A673 (cell line): ENCODE results near the gene NUP93. TPM values are rescaled to one million over a fixed set of nuclear protein-coding genes. Genes with fewer than 3 reads are reported as not detected.

Source experiments
- BruUV-seq: library from RNA; stranded (reverse); fragments of 400-500 nt; replicated peaks from 2 replicates; lab custom pipeline; 2021; lab: Mats Ljungman, UMichigan
- CTCF ChIA-PET: fragments of 300-600 bp; sonication (Branson Sonifier 250); formaldehyde crosslinking; loops from one replicate; lab custom pipeline; 2022; ENCODE audit warnings: antibody characterized with exemption; lab: Charles Lee
- POLR2A ChIA-PET: fragments of 300-600 bp; sonication (Branson Sonifier 250); formaldehyde crosslinking; loops from one replicate; lab custom pipeline; 2022; ENCODE audit warnings: antibody characterized with exemption; ENCODE audit not compliant: low non-redundant PET; lab: Charles Lee
- DNase-seq: peaks from one replicate; pipeline ENCODE4 v3.0.0-alpha.2; 2015; ENCODE audit warnings: low spot score
- H3K27ac ChIP-seq: fragments of 200-600 bp; sonication (generic); 2 replicates; pipeline ENCODE4 v1.5.1; 2016; ENCODE audit warnings: mixed run types, low read depth, mild to moderate bottlenecking, mixed read lengths, antibody characterized with exemption, low read length; ENCODE audit not compliant: poor library complexity, severe bottlenecking
- H3K27me3 ChIP-seq: fragments of 200-600 bp; sonication (generic); replicated peaks from 2 replicates; pipeline ENCODE4 v1.6.1; 2017; ENCODE audit warnings: mixed run types, low read depth, mild to moderate bottlenecking, mixed read lengths, antibody characterized with exemption, low read length; ENCODE audit not compliant: insufficient read depth, poor library complexity
- H3K36me3 ChIP-seq: fragments of 200-600 bp; sonication (generic); 2 replicates; pipeline ENCODE4 v1.6.1; 2016; ENCODE audit warnings: mixed run types, mild to moderate bottlenecking, mixed read lengths, antibody characterized with exemption, low read length; ENCODE audit not compliant: insufficient read depth, poor library complexity, severe bottlenecking
- H3K4me1 ChIP-seq: fragments of 200-600 bp; sonication (generic); 2 replicates; pipeline ENCODE4 v1.6.1; 2017; ENCODE audit warnings: mixed run types, mild to moderate bottlenecking, mixed read lengths, antibody characterized with exemption, low read length; ENCODE audit not compliant: insufficient read depth, poor library complexity, severe bottlenecking
- H3K4me3 ChIP-seq: fragments of 200-600 bp; sonication (generic); 2 replicates; pipeline ENCODE4 v1.5.1; 2016; ENCODE audit warnings: low read depth, mixed run types, mild to moderate bottlenecking, mixed read lengths, low read length; ENCODE audit not compliant: poor library complexity, severe bottlenecking
- H3K9me3 ChIP-seq: fragments of 200-600 bp; sonication (generic); 2 replicates; pipeline ENCODE4 v1.6.1; 2016; ENCODE audit warnings: mixed run types, low read depth, mild to moderate bottlenecking, mixed read lengths, antibody characterized with exemption, low read length; ENCODE audit not compliant: poor library complexity, severe bottlenecking
- EZH2 ChIP-seq: fragments of 200-600 bp; sonication (generic); IDR thresholded peaks from 2 replicates; pipeline ENCODE4 v1.6.1; 2017; ENCODE audit warnings: borderline replicate concordance, low read depth, mild to moderate bottlenecking, mixed read lengths, antibody characterized with exemption, low read length; ENCODE audit not compliant: poor library complexity, severe bottlenecking
- intact Hi-C: fragments of 100-400 bp; cut with micrococcal nuclease; formaldehyde crosslinking; loops from one replicate; pipeline ENCODE4 v1.10.0; 2022; ENCODE audit not compliant: unreplicated experiment
- total RNA-seq: library from RNA; stranded (reverse); gene quantifications from 2 replicates; pipeline ENCODE4 v1.2.3, GENCODE V29; 2021
- TF ChIP-seq, protein P1 (sequence below): fragments of 300-800, 200-600 bp; sonication (generic); conservative IDR thresholded peaks from 2 replicates; pipeline ENCODE4 v1.5.1; 2017; ENCODE audit warnings: low read depth, mild to moderate bottlenecking, antibody characterized with exemption, low read length, moderate library complexity, mixed read lengths

Gene NUP93
- total RNA-seq, 1 experiment from 2014 or later = 155 TPM

DNA sequence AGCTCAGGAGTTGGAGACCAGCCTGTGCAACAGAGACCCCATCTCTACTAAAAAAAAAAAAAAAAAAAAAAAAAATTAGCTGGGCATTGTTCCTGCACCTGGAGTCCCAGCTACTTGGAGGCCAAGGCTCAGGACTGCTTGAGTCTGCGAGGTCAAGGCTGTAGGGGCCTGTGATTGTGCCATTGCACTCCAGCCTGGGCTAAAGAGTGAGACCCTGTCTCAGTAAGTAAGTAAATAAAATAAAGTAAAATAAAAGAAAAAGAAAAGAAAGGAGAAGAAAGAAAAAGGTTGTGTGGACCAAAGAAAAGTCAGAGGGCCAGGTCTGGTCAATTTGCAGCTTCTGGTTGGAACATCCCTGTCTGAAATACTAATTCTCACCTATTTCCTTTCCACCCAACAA, 29.3 kb upstream of the NUP93 start:
- TF ChIP-seq EZH2 = no peak
- TF ChIP-seq, protein P1, sequence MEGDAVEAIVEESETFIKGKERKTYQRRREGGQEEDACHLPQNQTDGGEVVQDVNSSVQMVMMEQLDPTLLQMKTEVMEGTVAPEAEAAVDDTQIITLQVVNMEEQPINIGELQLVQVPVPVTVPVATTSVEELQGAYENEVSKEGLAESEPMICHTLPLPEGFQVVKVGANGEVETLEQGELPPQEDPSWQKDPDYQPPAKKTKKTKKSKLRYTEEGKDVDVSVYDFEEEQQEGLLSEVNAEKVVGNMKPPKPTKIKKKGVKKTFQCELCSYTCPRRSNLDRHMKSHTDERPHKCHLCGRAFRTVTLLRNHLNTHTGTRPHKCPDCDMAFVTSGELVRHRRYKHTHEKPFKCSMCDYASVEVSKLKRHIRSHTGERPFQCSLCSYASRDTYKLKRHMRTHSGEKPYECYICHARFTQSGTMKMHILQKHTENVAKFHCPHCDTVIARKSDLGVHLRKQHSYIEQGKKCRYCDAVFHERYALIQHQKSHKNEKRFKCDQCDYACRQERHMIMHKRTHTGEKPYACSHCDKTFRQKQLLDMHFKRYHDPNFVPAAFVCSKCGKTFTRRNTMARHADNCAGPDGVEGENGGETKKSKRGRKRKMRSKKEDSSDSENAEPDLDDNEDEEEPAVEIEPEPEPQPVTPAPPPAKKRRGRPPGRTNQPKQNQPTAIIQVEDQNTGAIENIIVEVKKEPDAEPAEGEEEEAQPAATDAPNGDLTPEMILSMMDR = no peak
- H3K4me3 ChIP-seq = no peak overlapping the region
- ChIA-PET POLR2A (no interaction called here), CTCF (interaction anchor here (0.6 to 1.3 kb wide), 6 partner anchors 97 to 418 kb away, joined by 3 to 9 read pairs (median 6); no protein-coding TSS in a partner anchor)
- H3K27ac ChIP-seq = no peak overlapping the region
- no peaks in the 10 kb centered on the region for H3K9me3 ChIP-seq
- H3K36me3 ChIP-seq = no peaks in the 10 kb centered on the region
- no TSS peak for BruUV-seq
- no peak for DNase-seq
- H3K4me1 ChIP-seq = no peaks in the 10 kb centered on the region
- H3K27me3 ChIP-seq = no peaks in the 10 kb centered on the region
- intact Hi-C loops = loop anchor here (5.0 kb wide), 2 partner anchors 98 to 758 kb away; no protein-coding TSS in a partner anchor

DNA sequence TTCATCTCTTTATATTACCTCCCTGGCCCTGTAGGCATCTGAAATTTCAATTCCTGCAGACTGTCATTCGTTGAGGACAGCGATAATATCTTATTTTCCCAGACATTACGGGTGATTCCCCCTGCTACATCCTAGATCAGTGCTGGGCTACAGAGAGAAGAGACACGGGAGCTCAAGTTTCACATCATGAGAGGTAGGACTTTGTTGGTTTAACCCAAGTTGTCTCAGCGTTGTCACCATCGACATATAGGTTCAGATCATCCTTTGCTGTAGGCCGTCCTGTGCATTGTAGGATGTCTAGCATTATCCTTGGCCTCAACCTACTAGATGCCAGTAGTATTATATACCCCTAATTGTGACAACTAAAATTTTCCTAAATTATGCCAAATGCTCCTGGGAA, 28.4 kb upstream of the NUP93 start:
- intact Hi-C loops = loop anchor here (5.0 kb wide), 2 partner anchors 99 to 759 kb away; no protein-coding TSS in a partner anchor
- Histone ChIP-seq H3K27me3 (no peaks in the 10 kb centered on the region), H3K36me3 (no peaks in the 10 kb centered on the region), H3K4me1 (no peaks in the 10 kb centered on the region), H3K9me3 (no peaks in the 10 kb centered on the region), H3K27ac (no peak overlapping the region), H3K4me3 (no peak overlapping the region)
- POLR2A ChIA-PET = interaction anchor here (0.6 kb wide), 1 partner anchor 167 kb away, joined by 3 read pairs; no protein-coding TSS in a partner anchor
- CTCF ChIA-PET = interaction anchor here (0.6 to 1.9 kb wide), 14 partner anchors 28 to 1237 kb away, joined by 3 to 30 read pairs (median 4); partner anchors contain the start of gene MT2A
- no peak for DNase-seq
- no TSS peak for BruUV-seq
- TF ChIP-seq EZH2 = no peak
- TF ChIP-seq, protein P1 = no peak

DNA sequence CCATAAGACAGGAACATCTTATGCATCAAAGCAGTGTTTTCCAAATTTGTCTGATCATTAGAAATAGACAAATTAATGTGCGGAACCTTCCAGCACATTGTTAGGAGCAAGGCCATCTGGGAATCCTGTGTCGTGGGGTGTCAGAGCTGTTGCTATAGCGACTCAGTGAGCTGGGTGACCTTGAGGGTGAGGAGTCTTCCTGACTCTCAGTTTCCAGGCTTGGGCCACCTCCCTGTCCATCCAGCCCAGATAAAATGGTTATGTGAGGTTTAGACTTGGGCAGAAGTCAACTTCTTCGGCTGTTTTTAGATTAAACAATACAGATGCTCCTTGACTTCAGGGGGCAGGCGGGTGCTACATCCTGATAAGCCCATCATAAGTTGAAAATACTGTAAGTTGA, 27.1 kb upstream of the NUP93 start:
- Histone ChIP-seq H3K4me1 (no peaks in the 10 kb centered on the region), H3K27me3 (no peaks in the 10 kb centered on the region), H3K4me3 (no peak overlapping the region), H3K9me3 (no peaks in the 10 kb centered on the region), H3K36me3 (no peaks in the 10 kb centered on the region), H3K27ac (no peak overlapping the region)
- no peak for TF ChIP-seq EZH2
- TF ChIP-seq, protein P1 = no peak
- intact Hi-C loops = loop anchor here (1.0 to 5.0 kb wide), 5 partner anchors 29 to 761 kb away; no protein-coding TSS in a partner anchor
- BruUV-seq = no TSS peak
- no peak for DNase-seq
- ChIA-PET CTCF (interaction anchor here (1.9 kb wide), 1 partner anchor 99 kb away, joined by 30 read pairs; no protein-coding TSS in a partner anchor), POLR2A (no interaction called here)
